ENCODE results near the gene SENP1.

SENP1 gene

DNA sequence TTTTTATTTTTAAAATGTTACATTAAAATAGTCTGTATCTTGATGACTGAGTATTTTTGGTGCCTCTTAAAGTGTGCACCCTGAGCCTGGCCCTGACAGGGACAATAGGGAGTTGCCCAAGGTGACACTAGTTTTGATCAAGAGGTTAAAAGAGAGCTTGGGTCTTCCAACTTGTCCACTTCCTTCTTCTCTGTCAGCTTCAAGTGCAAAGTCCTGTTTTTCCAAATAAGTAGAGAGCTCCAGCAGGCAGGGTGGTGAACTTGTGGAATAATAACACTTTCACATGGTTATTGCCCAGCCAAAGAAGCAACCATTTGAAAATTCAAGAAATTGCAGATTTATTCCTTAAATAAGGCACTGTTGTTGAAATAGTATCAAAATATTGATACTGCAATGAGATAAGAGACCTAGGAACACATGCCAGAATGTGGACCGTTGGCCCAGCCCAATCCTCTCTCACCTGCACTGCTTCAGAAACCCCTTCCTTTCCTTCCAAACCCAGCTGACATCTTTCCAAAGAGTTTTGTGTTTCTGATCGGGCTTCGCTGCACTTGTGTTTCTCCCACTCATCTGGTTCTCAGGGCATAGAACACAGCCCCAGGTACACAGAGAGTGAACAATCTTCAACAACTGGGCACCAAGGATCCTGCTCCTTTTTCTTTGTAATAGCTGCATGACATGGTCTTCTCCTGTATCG is 87.8 kb downstream of the SENP1 start:
- no peak for DNase-seq (ENCODE audit: low read depth in 2 of 2)

DNA sequence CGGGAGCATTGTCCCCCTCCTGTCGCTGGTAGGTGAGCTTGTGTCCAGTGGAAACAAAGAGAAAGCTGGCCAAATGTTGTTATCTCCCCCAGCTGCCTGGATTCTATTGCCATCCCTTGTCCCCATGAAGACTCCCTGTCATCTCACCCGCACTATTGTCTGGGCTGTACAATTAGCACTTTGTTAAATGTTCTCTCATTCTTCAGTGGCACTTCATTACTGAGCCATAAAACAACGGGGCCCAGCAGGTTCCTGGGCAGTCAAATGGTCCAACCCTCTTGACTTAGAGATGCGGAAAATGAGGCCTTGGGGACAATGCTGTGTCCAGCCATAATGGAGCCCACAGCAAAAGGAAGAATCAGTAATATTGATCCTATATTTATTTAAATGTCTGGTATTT is 88.4 kb downstream of the SENP1 start:
- no peak for DNase-seq (ENCODE audit: low read depth in 2 of 2)

DNA sequence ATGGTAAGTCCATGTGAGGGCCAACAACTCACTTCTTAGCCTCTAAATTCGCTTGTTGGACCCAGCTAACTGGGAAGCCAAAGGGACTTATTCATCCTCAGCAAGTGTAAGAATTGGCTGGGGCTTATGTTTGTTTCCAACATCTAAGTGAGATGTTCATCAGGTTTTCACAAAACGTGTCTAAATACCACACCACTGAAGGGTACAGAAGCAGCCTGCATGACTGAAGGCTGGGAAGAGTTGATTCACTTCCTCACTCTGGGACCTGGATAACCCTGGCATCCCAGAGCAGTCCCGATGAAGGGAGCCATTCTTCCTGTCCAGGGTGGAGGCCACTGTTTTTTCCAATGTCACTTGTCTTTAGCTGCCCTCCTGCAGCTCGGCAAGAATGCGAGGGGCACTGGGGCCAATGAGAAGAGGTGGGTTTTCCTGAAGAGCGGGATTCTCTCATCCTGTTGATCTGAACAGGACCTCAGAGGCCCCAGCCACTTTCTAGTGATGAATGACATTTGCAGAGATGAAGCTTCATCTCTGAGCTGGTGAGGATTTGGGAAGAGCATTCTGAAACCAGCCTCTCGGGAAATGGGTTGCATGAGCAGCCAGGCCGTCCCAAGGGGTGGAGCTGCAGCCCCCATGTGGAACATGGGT is 89.4 kb downstream of the SENP1 start:
- no peak for DNase-seq (ENCODE audit: low read depth in 2 of 2)

DNA sequence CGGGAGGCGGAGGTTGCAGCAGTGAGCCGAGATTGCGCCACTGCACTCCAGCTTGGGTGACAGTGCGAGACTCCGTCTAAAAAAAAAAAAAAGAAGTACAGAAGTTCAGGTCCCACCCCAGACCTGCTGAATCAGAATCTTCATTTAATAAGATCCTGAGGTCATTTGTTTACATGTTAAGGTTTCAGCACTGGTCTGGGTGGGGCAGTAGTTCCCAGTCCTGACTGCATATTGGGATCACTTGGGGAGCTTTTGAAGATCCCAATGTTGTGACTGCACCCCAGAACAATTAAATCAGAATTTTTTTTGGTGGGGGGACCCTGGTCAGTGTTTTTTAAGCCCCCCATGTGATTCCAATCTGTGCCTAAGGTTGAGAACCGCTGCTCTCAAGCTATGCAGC is 89.9 kb downstream of the SENP1 start:
- no peak for DNase-seq (ENCODE audit: low read depth in 2 of 2)

DNA sequence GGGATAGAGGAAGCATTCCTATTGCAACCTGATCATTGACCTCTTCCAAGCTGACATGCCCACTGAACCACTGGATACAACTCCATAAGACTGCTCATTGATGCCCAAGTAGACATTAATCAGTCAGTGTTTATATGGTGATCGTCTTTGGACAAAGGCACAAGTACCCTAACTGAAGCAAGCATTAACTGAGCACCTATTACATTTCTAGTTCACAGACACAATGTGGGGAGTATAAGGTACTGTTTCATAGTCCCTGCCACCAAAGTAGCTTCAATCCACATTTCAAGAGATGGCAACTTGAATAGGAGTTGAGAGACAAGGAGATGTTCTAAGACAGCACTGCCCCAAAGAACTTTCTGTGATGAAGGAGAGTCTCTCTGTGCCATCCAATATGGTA is 90.8 kb downstream of the SENP1 start:
- no peak for DNase-seq (ENCODE audit: low read depth in 2 of 2)

DNA sequence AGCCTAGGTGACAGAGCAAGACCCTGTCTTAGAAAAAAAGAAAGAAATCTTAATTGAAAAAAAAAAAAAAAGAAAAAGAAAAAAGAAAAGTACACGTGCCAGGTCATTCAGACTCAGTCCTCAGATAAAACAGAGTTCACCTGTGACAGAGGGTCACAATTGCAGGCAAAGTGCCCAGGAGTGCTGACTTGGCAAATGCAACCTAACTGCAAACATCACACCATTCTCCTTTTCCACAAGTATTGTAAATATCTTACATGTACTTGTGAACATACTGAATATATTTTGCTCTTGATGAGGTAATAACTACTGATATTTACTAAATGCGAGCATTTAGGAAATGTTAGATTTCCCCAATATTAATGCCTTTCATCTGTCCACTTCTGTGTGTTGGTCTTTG is 92.6 kb downstream of the SENP1 start:
- DNase-seq (ENCODE audit: low read depth in 2 of 2): no peak

DNA sequence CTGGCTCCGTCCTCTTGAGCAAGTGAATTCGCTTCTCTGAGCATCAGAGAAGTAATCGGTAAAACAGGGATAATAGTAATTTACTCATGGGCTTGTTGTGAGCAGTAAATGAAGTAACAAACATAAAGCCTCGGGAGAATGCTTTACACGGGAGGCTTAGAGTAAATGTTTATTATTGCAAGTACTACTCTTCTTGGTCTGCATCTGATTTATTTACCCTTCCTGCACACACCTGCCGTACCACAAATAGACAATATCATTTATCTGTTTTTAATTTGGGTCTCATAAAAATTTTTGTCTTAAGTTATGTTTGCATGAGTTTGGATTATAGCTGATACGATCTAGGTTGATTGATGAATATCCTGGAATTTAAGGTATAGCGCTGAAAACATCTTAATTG is 93.8 kb downstream of the SENP1 start:
- DNase-seq (ENCODE audit: low read depth in 2 of 2): no peak

DNA sequence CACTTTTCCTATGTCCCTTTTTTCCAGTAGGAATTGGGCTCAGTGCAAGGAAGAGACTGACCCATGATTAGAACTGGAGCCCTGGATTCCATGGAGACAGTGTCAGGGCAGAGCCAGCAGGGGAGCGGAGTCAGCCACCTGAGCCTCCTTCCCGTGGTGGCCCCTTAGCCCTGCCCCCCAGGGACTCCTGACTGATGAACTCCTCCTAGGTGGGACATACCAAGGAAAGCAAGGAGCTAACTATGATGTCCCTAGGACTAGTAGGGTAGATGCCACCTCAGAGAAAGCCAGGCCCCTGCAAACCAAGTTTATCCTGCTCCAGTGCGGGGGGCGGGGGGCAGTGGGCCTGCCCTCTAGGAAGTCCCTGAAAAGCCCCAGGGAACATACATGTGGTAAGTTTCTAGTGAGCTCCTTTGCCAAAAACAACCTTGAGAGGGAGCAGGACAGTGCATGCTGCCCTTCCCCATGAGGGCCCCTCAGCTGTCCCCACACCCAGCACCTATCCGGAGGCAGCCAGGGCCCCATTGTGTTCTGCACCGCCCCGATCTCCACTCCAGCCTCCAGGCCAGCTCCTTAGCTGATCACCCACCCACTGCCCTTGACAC is 95.4 kb downstream of the SENP1 start:
- DNase-seq (ENCODE audit: low read depth in 2 of 2): no peak

DNA sequence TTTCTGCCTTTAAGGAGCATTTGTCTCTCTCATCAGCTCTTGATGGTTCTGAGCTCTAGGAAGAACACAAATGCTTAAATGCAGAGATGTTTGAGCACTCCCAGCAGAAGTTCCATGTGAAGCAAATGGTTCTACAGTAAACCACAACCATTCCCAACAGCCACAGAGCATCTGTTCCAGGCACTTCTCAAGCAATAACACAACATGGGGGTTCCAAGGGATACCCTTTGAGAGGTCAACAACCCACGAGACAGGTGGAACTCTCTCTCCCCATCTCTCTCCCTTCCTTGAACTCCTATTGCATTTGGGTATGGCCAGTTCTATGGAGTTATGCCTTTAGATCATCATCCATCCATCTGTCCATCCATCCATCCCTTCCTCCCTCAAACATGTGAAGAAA is 96.4 kb downstream of the SENP1 start:
- no peak for DNase-seq (ENCODE audit: low read depth in 2 of 2)

DNA sequence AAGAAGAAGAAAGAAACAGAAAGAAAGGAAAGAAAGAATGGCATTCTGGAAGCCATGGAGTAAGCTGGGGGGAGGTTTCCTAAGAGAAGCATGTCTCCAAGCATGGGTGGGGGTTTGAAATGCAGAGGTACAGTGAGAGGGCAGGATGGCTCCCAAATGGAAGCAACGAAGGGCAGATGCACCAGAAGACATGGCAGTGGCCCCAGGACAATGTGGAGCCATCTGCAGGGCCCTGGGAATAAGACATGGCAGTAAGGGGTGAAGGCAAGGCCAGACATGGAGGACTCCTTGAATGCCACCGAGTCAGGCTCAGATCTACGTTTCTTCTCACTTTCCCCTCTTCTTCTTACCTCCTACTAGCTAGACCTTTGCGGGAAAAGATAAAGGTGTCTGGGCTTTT is 96.9 kb downstream of the SENP1 start:
- DNase-seq (ENCODE audit: low read depth in 2 of 2): no peak

DNA sequence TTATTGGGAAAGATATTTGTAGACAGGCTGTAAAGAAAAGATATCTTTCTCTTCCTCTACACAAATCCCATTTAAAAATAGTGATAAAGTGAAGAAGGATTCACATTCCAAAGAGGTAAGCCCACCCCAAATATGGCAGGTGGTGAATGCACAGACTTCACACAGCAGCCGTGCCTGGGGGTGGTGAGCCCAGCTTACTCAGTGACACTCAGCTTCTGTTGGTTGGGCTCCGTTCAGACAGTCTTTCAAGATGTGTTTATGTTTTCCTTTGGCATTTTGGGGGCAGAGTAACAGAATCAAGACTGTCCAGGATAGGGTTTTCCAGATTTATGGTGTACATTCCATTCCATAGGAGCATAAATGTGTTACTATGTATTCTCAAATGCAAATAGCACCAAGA is 97.5 kb downstream of the SENP1 start:
- DNase-seq (ENCODE audit: low read depth in 2 of 2): no peak

DNA sequence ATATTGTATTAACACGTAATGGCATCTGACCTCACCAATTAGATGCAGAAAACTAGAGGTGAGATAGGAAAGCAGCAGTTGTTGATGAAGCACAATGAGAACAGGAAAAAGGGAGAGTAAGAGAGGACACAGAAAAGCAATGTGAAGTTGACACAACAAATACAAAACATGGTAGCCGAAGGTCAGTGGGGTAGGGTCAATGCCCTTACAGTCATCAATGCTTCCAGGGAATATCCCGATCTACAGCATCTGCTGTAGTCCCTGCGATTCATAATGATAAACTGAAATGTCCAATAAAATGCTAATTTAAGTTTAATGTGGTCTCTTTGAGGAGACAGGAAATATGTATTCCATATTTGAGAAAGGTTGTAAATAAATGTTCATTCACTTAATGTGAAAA is 98.7 kb downstream of the SENP1 start:
- DNase-seq (ENCODE audit: low read depth in 2 of 2): no peak

DNA sequence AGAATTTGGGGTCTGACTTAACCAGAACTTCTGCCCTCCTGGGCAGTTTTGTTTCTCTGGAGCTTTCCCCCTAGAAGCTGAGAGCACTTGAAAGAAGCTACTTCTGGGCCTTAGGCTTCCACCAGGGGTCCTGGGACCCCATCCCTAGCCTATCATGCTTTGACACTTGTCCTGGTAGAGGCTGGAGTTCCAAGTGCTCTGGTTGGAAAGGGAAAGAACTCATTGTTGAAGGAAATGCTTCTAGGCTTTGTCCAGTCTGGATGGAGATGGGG is 100.2 kb downstream of the SENP1 start:
- DNase-seq (ENCODE audit: low read depth in 2 of 2): no peak

DNA sequence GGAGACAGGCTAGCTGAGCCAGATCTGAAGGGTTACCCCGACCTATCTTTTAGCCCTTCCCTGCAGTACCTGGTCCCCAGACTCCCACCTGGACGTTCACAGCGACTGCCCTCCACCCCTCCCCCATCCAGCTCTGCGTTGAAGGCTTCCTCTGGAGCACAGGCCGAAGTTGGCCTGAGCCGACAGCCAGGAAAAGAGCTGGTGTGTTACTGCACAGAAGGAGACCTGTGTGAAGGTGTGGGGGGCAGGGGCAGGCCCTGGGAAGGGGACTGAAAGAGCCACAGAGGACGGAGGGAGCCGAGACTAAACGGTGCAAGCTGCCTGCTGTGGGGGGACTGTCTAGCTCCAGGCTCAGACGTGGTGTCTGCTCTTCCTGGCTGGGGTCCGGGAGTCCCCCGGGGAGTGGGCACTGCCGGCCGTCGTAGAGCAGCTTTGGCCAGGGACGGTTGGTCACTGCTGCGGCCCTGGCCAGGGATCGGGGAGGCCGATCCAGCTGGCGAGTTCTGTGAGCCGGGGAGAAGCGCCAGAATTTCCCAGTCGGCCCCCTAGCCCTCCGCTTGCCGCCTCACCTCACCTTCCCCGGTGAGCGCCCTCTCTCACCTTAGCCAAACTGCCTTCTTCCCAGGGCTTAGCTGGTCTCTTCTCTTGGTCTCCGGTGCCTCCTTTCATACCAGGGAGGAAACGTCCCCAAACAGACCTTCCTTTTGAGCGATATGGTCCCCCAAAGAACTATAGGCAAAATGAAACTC is 100.7 kb downstream of the SENP1 start:
- no peak for DNase-seq (ENCODE audit: low read depth in 2 of 2)

DNA sequence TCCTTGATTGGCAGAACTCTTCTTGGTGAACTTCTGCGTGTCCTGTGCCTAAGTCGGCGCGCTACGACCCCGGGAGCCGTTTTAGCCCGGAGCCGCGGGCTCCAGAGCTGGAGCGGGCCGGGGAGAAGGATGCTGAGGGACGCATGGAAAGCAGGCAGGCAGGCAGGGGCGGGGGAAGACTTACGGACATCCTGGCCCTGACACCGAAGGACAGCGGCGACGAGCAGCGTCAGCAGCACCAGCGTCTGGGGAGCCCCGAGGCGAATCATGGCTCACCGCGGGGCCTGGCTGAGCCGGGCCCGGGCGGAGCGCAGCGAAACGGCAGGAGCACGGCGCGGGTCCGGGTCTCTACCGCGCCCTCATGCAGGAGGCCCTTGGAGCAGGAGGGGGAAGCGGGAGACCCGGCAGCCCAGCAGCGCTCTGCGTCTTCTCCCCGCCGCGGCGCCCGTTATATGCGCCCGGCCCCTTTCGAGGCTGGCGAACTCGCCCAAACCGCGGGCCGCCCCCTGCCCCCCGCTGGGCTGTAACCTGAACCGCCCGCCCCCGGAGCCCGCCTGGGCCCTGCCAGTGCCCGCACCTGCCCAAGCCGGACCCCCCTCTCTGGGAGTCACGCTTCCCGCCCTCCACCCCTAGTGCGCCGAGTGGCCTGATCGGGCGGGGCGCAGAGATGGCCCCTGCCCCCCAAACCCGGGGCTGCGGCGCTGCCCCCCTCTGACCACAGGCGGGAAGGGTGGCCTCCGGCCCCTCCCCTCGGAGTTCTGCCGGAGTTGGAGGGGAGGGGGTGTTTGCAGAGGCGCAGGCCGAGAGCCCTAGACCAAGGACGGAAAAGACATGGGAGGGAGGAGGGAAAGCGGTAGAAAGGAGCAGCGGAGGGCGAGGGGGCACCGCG is 101.6 kb downstream of the SENP1 start, which contains the start of gene COL2A1:
Gene COL2A1, minus strand, starts transcription at position 424 of the 889 bp plus-strand sequence. Its CDS starts 155 bp downstream, at position 269.
- DNase-seq (ENCODE audit: low read depth in 2 of 2): no peak

DNA sequence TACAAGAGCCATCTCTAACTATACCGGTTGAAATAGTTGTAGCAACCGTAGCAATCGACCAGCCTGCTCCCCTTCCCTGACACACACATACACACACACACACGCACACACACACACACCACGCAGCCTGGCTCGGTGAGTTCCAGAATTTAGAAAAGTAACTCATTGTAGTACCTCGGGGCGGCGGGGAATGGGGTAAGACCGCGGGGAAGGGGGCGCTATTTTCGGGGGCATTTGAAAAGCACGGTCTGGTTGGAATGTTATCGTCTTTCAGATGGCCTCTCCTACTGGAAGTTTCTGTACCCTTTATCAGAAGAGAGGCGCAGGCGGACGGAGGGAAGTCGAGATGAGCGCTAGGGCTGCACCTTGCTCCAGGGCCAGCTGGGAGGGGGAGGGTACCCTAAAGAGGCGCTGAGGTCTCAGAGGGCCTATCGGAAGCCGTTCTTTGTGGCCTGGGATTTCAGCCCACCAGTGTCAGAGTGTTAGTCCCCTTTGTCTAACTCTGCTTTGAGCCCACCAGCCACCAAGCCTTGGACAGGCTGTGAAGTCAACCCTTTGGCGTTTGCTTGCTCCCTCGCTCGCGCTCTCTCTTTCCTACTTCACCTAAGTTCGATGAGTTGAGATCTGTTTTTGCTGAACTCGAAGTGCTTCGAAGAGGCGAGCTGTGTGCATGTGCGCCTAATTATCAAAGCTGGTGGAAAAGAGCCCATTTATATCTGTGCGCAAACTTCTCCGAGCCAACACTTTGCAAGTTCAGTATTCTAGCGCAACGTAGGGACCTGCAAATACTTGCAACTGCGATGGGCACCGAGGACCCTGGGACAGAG is 102.4 kb downstream of the SENP1 start:
- no peak for DNase-seq (ENCODE audit: low read depth in 2 of 2)

DNA sequence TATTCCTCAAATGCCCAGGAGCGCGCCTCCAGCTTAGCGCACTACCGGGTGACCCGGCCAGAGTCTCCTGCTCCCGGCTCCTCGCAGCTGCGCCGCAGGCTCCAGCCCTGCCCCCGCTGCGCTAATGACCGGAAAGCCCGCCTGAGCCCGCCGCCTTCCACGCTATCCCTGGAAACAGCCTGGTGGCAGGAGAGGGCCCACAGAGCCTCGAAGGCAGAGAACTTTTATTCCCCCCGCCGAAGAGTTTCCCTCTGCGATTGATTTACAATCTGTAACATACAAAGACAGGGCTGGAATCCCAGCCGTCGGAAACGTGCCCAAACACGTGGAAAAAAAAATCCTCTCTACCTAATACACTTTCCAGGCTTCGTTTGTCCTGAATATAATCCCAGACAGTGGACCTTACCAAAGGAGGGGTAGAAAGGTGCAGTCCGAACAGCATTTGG is 103.1 kb downstream of the SENP1 start:
- DNase-seq (ENCODE audit: low read depth in 2 of 2): no peak

DNA sequence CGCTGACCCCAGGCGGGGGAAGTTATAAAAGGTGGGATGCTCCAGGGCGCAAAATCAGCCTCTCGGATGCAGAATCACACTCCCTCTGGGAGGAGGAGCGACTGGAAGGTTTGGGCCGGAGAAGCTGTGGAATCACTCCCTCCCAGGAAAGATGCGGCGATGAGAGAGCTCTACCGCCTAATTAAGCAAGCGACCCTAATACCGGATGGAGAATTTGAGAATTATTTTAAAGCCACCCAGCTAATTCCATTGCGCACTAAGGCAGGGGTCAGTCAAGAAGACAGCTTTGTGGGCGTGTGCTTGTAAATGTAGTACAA is 103.5 kb downstream of the SENP1 start:
- no peak for DNase-seq (ENCODE audit: low read depth in 2 of 2)

DNA sequence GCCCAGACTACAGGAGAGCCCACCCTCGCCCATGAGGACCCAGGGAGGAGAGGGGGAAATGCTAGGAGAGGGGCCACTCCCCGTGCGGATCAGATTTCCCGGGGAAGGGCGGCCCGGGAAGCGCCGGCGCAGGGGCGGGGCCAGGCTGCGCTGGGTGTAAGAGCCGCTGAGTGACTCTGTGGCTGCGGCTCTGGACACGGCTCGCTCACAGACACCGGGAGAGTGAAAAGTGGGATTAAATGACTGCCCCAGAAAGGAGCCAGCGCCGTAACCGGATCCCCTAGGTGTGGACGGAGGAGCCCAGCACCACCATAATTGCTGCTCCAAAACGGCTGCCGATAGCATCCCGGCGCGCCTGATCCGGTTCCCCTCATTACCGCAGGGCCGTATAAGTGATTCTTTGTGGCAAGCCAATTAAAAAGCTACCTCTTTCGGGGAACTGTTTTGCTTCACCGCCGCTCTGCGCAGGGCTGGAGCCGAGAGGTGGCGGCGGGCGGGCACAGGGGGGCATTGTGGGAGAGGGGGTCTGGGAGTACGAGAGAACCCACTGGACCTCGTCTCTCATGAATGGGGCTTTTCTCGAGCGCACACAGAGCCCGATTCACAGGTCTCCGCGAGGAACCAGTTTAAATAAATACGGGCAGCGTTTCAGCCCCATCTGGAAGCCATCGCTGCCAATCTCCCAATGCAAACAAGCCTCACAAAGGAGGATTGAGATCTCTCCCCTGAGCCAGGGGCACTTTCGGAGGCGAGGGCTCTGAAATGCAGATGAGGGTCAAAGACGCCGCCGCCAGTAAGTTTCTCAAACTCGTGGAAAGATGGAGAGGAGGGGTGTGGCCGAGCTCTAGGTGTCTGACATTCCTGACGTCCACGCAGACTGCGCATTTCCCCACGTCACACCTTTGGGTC is 104.1 kb downstream of the SENP1 start:
- DNase-seq (ENCODE audit: low read depth in 2 of 2): no peak

All from activated CD4-positive, alpha-beta T cell treated with anti-CD3 and anti-CD28 coated beads for 24 hours (primary cell).